ENCODE measurements around the gene RAB7A. TPM values are rescaled to one million over a fixed set of nuclear protein-coding genes. Genes with fewer than 3 reads are reported as not detected.

Gene RAB7A
- total and polyA plus RNA-seq, 7 donors, result 206 to 410 (median 316) TPM

DNA sequence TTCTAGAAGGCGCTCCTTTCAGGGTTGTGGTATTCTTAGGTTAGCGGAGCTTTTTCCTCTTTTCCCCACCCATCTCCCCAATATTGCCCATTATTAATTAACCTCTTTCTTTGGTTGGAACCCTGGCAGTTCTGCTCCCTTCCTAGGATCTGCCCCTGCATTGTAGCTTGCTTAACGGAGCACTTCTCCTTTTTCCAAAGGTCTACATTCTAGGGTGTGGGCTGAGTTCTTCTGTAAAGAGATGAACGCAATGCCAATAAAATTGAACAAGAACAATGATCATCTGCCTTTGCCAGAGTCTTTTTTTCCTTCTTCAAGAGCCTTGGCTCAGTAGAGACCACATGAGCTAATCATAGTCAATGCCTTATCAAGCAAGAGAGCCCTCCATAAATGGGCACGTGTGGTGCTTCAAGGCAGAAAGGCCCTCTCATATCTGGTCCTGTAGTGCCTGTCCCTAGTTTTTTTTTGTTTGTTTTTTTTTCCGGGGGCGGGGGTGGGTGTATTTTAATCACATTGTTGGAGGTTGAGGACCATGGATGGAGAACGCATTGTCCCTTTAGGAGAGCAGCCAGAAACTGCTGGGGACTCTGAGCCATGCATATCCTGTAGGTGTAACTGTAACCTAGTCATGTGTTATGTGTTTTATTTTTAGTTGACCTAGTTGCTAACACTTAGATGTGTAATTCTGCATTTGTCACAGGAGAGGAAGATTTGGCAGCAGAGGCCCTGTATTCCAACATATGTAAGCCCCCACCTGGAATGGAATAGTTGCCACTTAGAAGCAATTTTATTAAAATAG is 88.7 kb downstream of the RAB7A start:
- intact Hi-C loops (cut with DNase I), result loop anchor here in 1 of 2 donors (5.0 kb wide), 1 partner anchor 63 kb away; the partner anchor contains the start of gene ACAD9
- WGBS, 3 donors, result 40 to 58% (median 49%) methylated on average over 8 of the region's 8 CpGs
- DNase-seq, result peak in 1 of 2 donors; percentile 63
- Histone ChIP-seq H3K27me3 (ENCODE audit: insufficient read depth in 3 of 3, low read length in 2 of 3) (no peaks in the 10 kb centered on the region), H3K27ac (peak overlapping the region; percentile 79), H3K4me3 (no peak overlapping the region), H3K9me3 (no peaks in the 10 kb centered on the region), H3K36me3 (ENCODE audit: insufficient read depth in 1 of 2, low read depth in 1 of 2) (peaks cover 21 to 61% of the 10 kb centered on the region in 2 donors), H3K4me1 (peaks cover 51% of the 10 kb centered on the region)
- ATAC-seq, result peak; percentile 92 to 95 (median 94)
- no peak for TF ChIP-seq CTCF (IDR thresholded peaks at IDR 0.05)

DNA sequence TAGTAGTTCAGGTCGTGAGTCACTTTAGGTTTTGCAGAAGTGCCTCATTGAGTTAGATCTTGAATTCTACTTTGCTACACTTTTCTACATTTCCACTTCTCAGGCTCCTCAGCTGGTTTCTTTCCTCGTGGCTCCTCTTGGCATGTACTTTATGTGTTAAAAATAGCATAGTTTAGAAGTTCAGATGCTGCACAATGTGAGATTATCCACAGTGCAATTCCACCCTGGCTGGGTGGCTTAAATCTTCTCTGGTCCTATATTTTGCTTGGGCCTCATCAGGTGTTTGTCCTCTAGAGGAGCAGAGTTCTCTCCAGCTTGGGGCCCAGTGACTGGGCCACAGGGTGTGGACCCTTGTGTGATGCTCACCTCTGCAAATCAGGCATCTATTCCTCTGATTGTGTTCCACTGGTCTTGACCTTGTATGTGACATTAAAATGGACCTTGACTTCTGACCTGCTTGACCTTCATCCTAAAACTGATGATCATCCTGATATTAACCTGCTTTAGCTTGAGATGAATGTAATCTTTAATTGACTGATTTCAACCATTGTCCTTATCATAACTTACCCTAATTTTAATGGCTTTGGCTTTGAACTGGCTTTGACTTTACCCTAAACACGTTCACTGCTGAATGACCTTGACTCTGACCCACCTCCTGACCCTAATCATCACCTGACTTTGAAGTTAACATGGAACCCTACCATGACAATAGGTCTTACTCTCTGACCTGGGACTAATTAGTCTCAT is 89.5 kb downstream of the RAB7A start:
- ATAC-seq (peak; percentile 47 to 75 (median 63)), DNase-seq (no peak)
- 20 to 31% (median 25%) methylated on average over 3 of the region's 3 CpGs for WGBS, 3 donors
- peaks cover 21 to 55% of the 10 kb centered on the region in 2 donors for H3K36me3 ChIP-seq (ENCODE audit: insufficient read depth in 1 of 2, low read depth in 1 of 2)
- no peak for TF ChIP-seq CTCF (IDR thresholded peaks at IDR 0.05)
- intact Hi-C loops (cut with DNase I), result loop anchor here in 1 of 2 donors (5.0 kb wide), 1 partner anchor 62 kb away; the partner anchor contains the start of gene ACAD9
- no peaks in the 10 kb centered on the region for H3K27me3 ChIP-seq (ENCODE audit: insufficient read depth in 3 of 3, low read length in 2 of 3)
- peaks cover 49% of the 10 kb centered on the region for H3K4me1 ChIP-seq
- H3K4me3 ChIP-seq, result no peak overlapping the region
- no peaks in the 10 kb centered on the region for H3K9me3 ChIP-seq
- H3K27ac ChIP-seq, result peak overlapping the region; percentile 79

DNA sequence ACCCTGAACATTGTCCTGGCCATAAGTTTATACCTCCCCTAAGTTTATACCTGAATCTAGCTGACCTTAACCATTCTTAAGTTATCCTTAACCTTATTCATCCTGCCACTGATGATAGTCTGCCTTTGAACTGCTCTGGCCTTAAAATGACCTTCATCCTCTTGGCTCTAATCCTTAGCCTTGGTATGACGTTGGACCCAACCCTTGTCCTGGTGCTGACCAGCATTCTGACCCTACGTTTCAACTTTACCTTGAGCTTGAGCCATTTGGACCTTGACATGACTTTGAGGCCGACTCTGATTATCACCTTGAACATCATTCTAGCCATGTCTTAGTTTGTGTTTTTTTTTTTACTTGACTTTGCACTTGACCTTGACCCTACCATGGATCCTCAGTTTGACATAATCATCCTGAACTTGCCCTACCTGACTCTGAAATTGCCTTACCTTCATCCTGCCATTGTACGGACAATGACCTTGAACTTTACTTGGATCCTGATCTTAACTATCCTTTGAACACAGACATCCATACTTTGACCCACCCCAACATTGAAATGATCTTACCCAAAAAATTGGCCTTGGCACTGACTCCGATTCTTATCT is 92.3 kb downstream of the RAB7A start:
- Histone ChIP-seq H3K27me3 (ENCODE audit: insufficient read depth in 3 of 3, low read length in 2 of 3) (no peaks in the 10 kb centered on the region), H3K27ac (no peak overlapping the region), H3K9me3 (no peaks in the 10 kb centered on the region), H3K36me3 (ENCODE audit: insufficient read depth in 1 of 2, low read depth in 1 of 2) (peaks cover 18 to 27% of the 10 kb centered on the region in 2 donors), H3K4me1 (peaks cover 48% of the 10 kb centered on the region), H3K4me3 (no peak overlapping the region)
- intact Hi-C loops (cut with DNase I), result loop anchor here in 1 of 2 donors (5.0 kb wide), 1 partner anchor 59 kb away; the partner anchor contains the start of gene ACAD9
- no peak for TF ChIP-seq CTCF (IDR thresholded peaks at IDR 0.05)
- 80 to 88% (median 82%) methylated on average over 5 of the region's 5 CpGs for WGBS, 3 donors
- ATAC-seq (no peak), DNase-seq (no peak)

DNA sequence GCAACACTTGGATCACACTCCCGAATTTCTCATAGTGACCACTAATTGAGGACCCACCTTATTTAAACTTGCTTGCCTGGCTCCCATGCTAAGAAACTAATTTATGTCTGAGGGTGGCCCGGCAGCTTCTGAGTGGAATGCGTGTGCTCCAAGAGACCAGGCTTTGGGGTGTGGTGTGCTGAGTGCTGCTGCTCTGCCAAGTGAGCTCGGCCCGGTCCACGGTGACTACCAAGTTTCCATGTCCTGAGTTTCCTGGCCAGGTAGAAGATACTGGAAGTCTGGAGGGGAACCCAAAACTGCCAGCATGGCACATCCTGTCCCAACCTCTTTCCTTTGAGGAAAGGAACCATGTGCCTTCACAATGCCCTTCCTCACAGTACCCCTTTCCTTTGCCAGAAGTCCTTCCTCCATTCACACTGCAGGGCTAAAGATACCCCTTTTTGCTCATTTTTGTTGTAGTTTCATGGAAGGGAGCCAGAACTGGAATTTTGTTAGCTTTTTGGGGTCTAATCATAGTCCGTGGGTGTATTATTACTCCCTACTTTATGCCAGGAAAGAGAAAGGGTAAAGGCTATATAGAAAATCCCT is 94.4 kb downstream of the RAB7A start:
- Histone ChIP-seq H3K4me3 (no peak overlapping the region), H3K27me3 (ENCODE audit: insufficient read depth in 3 of 3, low read length in 2 of 3) (no peaks in the 10 kb centered on the region), H3K27ac (no peak overlapping the region), H3K36me3 (ENCODE audit: insufficient read depth in 1 of 2, low read depth in 1 of 2) (peaks cover 15% of the 10 kb centered on the region in 2 donors), H3K9me3 (no peaks in the 10 kb centered on the region), H3K4me1 (peaks cover 44% of the 10 kb centered on the region)
- no peak for TF ChIP-seq CTCF (IDR thresholded peaks at IDR 0.05)
- ATAC-seq (no peak), DNase-seq (no peak)
- 44 to 60% (median 49%) methylated on average over 7 of the region's 7 CpGs for WGBS, 3 donors
- intact Hi-C loops (cut with DNase I), result no loop called here

Data from psoas muscle (tissue), 8 donors.